ENCODE results near the gene RMI1. TPM values are rescaled to one million over a fixed set of nuclear protein-coding genes. Genes with fewer than 3 reads are reported as not detected.
A peak's percentile ranks its signal among the peaks of the same experiment; 100 is the strongest.

RMI1 gene
- 13.0 and 20.3 TPM in 2 replicates for total RNA-seq (ENCODE audit: low replicate concordance)
- long read RNA-seq, transcript RMI1-202 (3 exons, 1,553 nt): major isoform, 11 of 19 reads
- long read RNA-seq, partial matches to known transcripts: 1 of 19 reads
- long read RNA-seq, other reads (novel, unspliced or antisense): 3 of 19 reads

DNA sequence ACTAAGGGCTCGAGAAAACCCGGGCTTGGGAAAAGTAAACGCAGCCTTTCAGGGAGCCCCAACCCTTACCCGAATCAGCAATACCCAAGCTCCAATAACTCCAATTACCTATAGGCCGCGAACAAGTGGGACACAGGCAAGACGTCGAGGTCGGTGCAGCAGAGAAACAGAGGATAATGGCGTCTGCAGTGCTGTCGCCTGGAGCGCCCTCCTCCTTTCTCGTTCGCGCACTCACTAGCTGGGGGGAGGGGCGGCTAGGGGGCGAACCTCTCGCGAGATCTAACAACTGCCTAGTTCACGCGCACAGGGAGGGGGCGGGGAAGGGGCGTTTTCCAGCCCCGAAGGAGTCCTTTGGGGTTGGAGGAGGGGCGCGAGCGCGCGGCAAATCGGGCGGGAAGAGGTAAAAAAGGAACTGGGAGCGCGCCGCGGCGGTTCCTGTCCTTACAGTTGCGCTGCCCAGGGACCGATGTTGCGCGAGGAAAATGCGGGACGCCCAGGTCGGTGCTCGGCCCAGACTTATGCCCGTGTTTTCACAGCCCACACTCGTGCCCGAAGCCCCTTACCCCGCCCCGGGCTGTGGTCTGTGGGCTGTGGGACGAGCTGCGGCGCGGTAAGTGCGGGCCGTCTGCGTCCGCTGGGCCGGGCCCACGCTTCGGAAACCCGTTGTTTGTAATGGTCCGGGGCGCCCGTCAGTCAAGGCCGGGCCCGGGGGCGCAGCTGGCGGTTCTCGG lies at the start of gene RMI1:
TSS of gene RMI1 (plus strand) at position 411 of the 731 bp plus-strand sequence. CDS start 20,182 bp downstream, outside the sequence.
- Mint-ChIP-seq H3K27ac (peak within 1 kb of the TSS; percentile 100), H3K27me3 (peaks cover 3% of the 10 kb centered on the region), H3K36me3 (peaks cover 33% of the 10 kb centered on the region), H3K4me1 (ENCODE audit: unreplicated experiment) (peaks cover 35% of the 10 kb centered on the region), H3K4me3 (peak within 1 kb of the TSS; percentile 97), H3K9me3 (no peaks in the 10 kb centered on the region)
- no peak for TF ChIP-seq CTCF (conservative IDR thresholded peaks at IDR 0.05)
- peak; percentile 99 for DNase-seq (ENCODE audit: extremely low spot score, unreplicated experiment)

- no peak for TF ChIP-seq CTCF (conservative IDR thresholded peaks at IDR 0.05)
- Mint-ChIP-seq H3K4me3 (no peak overlapping the region), H3K27ac (no peak overlapping the region), H3K9me3 (no peaks in the 10 kb centered on the region), H3K36me3 (no peaks in the 10 kb centered on the region), H3K4me1 (ENCODE audit: unreplicated experiment) (peaks cover 10% of the 10 kb centered on the region), H3K27me3 (no peaks in the 10 kb centered on the region)
- DNase-seq (ENCODE audit: extremely low spot score, unreplicated experiment): no peak
Measured at GRCh38 chr9:83930881-83931280, 49.7 kb upstream of the RMI1 start.

DNA sequence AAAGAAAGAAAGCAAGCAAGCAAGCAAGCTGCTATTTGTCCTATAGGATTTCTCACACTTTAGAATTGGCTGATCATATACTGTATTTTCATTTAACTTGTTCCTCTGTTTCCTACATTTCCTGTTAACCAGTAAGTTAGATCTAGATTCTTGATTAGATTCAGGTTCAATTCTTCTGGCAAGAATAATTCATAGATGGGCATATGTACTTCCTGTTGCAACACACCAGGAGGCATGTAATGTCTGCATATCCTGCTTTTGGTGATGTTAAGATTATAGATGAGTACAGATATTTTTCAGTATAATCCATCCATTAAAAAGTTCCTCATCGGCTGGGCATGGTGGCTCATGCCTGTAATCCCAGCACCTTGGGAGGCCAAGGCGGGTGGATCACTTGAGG lies 48.6 kb upstream of the RMI1 start:
- Mint-ChIP-seq H3K27ac (no peak overlapping the region), H3K4me1 (ENCODE audit: unreplicated experiment) (peaks cover 10% of the 10 kb centered on the region), H3K36me3 (no peaks in the 10 kb centered on the region), H3K4me3 (no peak overlapping the region), H3K27me3 (no peaks in the 10 kb centered on the region), H3K9me3 (no peaks in the 10 kb centered on the region)
- DNase-seq (ENCODE audit: extremely low spot score, unreplicated experiment): no peak
- no peak for TF ChIP-seq CTCF (conservative IDR thresholded peaks at IDR 0.05)

DNA sequence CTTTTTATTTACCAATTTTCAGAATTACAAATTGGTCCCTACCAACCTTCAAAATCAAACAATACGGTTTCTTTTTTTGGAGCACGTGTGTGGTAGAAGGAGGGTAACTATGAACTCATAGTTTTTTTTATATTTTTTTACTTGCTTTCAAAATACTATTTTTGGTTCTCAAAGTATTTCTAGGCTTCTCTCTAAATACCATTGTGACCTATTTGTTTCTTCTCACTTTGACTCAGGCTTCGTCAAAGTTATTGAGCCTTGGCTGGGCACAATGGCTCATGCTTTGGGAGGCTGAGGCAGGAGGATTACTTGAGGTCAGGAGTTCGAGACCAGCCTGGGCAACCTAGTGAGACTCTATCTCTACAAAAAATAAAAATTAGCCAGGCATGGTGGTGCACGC lies 47.8 kb upstream of the RMI1 start:
- no peak for DNase-seq (ENCODE audit: extremely low spot score, unreplicated experiment)
- no peak for TF ChIP-seq CTCF (conservative IDR thresholded peaks at IDR 0.05)
- Mint-ChIP-seq H3K27ac (no peak overlapping the region), H3K4me1 (ENCODE audit: unreplicated experiment) (peaks cover 12% of the 10 kb centered on the region), H3K27me3 (no peaks in the 10 kb centered on the region), H3K4me3 (no peak overlapping the region), H3K36me3 (no peaks in the 10 kb centered on the region), H3K9me3 (no peaks in the 10 kb centered on the region)

DNA sequence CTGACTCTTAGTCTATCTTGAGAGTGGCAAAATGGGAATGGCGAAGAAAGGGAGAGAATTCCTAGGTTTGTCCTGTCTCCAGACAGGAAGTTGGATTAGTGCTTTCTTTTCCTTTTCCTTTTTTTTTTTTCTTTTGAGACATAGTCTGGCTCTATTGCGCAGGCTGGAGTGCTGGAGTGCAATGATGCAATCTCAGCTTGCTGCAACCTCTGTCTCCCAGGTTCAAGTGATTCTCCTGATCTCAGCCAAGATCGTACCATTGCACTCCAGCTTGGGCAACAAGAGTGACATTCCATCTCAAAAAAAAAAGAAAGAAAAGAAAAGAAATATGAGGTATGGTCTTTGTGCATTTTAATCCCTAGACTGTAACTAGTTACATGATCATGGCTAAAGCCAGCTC lies 46.8 kb upstream of the RMI1 start:
- no peak for DNase-seq (ENCODE audit: extremely low spot score, unreplicated experiment)
- Mint-ChIP-seq H3K27me3 (no peaks in the 10 kb centered on the region), H3K4me3 (no peak overlapping the region), H3K36me3 (no peaks in the 10 kb centered on the region), H3K27ac (no peak overlapping the region), H3K4me1 (ENCODE audit: unreplicated experiment) (peaks cover 14% of the 10 kb centered on the region), H3K9me3 (no peaks in the 10 kb centered on the region)
- TF ChIP-seq CTCF (conservative IDR thresholded peaks at IDR 0.05): no peak

Data from type B pancreatic cell (in vitro differentiated cells).